Measurements from ENCODE around the gene BSN.
A peak's percentile ranks its signal among the peaks of the same experiment; 100 is the strongest.
"Not testable (repeated sequence)": the region's sequence is repeated elsewhere in the genome, so short reads cannot be mapped to it uniquely, and the experiment has no call there.

BSN gene

DNA sequence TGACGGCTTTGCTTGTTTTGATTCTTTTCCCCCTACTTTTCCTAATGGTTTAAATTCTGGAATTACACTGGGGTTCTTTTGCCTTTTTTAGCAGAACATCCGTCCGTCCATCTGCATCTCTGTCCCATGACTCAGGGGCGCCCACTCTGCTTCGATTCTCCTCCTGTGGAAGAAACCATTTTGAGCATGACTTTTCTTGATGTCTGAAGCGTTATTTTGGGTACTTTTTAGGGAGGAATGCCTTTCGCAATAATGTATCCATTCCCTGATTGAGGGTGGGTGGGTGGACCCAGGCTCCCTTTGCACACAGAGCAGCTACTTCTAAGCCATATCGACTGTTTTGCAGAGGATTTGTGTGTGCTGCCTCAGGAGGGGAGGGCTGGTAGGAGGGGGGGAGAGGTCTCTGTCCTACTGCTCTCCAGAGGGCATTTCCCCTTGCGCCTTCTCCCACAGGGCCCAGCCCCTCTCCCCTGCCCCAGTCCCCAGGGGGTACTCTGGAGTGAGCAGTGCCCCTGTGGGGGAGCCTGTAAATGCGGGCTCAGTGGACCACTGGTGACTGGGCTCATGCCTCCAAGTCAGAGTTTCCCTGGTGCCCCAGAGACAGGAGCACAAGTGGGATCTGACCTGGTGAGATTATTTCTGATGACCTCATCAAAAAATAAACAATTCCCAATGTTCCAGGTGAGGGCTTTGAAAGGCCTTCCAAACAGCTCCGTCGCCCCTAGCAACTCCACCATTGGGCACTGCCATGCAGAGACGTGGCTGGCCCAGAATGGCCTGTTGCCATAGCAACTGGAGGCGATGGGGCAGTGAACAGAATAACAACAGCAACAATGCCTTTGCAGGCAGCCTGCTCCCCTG lies 19.5 kb upstream of the BSN start:
- DNase-seq (ENCODE audit: low spot score), result no peak

DNA sequence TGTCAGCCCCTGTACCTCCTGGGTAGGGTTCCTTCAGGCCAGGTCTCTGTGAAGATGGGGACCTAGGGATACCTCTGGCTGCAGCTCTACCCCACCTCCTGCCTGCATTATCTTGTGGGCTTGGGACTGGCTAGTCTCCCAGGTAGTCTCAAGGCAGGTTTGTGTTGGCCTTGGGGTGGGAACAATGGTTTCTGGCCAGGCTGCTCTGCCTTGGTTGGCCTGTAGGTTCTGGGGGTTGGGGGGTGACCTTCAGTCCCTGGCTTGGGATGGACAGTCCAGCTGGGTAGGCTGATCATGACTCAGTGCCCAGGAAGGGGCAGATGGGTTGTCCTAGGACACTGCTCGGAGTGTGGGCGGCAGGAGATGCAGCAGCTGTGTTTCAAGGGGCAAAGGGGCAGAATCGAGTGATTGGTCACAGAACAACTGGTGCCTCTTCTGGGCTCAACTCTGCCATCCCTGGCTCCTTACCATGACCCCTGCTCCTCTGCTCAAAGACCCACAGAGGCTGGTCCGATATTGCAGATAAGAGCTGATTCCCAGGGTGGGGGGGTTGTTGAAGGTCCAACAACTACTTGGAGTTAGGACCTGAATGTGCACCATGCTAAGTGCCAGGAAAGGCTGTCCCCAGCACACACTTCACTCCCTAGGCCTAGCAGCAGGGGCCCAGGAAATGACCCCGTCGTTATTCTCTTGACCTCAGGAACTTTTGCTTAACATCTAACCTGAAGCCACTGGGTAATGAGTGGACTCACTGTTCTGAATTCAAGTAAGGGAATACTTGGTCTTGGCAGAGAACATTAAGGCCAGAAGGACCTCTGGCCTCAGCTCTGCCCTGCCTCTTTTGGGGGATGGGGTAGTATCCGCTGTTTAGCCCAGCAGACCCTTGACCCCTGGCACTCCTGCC lies 18.1 kb upstream of the BSN start:
- no peak for DNase-seq (ENCODE audit: low spot score)

DNA sequence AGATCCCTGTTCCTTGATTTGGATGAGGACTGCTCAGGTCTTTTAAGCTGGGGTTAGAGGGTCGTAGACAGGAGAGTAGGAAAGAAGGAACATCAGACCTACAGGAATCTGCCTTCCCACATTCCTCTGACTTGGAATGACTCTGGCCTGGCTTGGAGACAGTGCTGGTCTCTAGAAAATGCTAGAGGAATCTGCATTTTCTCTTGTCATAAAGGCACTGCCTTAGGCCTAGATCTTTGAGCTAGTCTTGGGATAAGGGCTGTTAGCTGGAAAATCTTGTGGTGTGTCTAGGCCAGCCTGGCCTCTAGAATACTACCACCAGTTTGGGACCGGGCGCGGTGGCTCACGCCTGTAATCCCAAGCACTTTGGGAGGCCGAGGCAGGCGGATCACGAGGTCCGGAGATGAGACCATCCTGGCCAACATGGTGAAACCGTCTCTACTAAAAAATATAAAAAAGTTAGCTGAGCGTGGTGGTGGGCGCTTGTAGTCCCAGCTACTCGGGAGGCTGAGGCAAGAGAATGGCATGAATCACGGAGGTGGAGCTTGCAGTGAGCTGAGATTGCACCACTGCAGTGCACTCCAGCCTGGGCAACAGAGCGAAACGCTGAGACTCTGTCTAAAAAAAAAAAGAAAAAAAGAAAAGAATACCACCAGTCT lies 17.3 kb upstream of the BSN start:
- DNase-seq (ENCODE audit: low spot score), result no peak

DNA sequence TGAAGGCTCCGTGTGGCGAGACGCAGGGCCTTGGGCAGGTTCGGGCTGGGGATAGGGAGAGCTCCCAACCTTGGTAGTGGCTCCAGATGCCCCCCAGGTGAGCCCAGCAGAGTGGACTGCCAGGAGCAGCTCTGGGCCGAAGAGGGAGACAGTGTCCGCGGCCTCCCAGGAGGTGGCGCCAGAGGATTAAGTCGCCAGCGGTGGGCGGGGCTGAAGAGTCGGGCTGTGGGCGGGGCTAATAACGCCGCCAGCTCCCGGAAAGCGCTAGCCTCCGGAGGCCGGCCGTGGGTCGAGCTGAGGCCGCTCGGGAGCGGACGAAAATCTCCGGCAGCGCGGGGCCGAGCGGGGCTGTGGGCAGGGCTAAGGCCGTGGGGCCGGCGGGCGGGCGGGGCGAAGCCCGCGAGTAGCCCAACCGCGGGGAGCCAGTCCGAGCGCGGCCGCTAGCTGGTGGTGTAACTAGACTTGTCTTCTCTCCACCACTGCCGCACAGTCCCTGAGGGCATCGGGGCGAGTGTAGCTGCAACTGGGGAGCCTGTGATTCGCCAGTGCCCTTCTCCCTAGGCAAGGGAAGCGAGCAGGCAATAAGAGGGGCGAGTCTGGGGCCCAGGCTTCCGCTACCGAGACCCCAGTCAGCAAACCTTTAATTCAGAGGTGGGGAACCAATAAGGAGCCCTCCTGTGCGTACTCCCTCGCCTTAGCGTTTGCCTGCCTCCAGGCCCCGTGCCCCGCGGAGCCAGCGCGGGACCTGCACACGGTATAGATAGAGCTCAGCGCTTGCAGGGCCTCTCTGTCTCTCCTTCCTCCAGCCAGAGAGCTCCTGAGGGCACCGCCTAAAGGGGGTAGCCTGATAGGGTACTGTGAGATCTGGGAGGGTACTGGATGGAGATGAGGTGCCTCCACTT lies 14.4 kb upstream of the BSN start:
- DNase-seq (ENCODE audit: low spot score), result peak; percentile 95

DNA sequence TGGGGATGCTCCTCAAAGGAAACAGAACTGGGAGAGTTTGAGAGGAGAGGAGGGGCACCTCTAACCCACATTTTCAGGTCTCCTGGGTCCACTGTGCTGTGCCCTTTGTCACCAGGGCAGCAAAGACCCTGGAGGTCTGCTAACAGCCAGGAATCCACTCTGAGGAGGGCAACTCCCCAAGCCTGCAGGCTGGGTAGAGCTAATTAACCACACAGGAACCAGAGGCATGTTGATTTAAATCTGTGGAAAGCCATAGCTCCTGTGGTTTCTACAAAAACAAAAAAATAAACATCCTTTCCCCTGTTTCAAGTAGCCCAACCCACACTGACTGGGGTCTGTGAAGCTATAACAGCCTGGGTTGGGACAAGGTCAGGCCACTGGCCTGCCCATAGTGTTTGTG lies 2.2 kb upstream of the BSN start:
- no peak for DNase-seq (ENCODE audit: low spot score)

DNA sequence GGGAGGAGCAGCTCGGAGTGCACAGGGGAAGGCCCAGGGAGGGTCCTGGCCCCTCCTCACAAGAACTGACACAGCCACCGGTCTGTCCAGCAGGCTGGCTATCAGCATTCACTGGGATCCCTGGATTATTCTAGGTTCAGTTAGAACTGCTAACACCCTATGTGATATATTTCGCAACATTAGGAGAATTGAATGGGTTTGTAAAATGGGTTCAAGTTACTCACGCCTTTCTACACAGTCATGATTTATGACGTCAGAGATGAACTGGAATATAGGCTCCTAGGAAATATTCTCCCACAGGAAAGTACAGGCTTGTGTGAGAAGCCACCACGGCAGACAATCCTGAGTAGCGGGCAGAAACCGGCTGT lies 969 bp upstream of the BSN start:
- DNase-seq (ENCODE audit: low spot score), result no peak

DNA sequence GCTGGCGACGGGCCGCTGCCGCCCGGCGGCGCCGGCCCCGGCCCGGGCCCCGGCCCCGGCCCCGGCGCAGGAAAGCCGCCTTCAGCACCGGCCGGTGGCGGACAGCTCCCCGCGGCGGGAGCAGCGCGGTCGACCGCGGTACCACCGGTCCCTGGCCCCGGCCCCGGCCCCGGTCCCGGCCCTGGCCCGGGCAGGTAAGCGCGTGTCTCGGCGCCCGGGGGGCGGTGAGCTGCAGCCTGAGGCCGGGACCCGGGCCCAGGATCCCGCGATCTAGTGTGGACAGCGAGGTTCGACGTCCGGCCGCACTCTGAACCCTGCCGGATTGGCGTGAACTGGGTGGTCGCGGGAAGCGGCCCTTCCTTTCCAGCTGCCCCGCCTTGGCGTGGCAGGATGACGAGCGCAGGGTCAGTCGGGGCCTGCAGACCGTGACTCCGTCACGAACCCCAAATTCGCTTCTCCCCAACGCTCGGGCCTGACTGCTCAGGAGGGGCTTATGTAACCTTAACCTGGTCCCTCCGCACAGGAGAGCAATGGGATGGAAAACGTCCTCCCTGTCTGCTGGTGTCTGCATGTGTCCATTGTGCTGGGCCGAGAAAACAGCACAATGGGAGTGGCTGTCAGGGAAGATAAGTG lies 472 bp downstream of the BSN start:
- DNase-seq (ENCODE audit: low spot score), result peak; percentile 84

DNA sequence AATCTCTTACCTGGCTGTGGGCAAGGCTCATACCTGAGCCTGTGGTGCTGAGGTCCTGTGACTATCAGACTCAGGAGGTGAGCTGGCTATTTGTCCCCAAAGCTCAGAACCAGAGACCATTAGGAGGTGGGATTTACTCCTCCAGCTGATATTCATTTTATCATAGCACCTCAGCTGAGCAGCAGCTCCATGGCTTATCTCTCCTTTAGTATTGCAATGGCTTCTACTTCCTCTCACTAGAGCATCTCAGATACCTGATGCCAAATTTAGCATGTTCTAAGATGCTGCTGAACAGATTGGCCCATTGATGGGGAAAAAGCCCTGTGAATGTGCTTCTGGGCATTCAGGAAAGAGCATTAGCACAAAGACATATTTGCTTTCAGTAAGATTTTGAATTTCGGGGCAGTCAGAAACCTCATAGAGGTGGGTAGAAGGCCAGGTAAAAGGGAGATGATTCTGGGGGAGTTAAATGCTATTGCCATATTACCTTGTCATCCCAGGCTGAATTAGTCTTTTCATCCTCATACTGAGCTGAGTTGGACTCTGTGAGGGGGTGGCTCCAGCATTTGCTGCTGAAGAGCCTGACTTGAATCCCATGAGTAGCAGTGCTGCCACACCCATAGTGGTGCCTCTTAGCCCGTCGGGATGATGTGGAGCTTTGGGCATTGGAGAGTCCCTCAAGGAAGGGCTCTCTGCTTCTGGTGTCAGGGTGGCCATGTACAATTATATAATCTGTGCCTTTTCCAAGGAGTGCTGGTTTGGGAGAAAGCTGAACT lies 2.4 kb downstream of the BSN start:
- no peak for DNase-seq (ENCODE audit: low spot score)

DNA sequence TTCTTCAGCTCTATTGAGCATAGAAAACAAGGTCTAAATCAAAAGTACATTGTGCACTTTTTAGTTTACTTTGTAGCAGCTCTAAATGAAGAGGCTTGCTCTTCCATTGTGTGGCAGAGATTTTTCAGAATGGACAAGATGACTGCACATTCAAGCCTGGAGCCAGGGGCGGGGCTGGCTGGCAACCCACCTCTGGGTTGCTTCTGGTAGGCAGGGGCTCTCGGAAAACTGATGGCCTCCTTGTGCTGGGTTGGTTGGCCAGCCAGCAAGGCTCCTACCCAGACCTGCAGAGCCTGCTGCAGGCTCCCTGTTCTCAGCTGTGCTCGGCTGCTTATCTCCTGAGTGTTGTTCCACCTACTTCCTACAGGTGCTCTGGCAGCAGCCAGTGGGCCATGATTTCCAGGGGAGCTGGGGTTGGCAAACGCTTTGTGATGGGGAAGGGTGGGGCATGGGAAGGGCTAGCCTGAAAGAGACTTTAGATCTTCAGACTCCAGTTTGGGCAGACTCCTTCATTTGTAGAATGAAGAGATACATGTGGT lies 8.8 kb downstream of the BSN start:
- no peak for DNase-seq (ENCODE audit: low spot score)

DNA sequence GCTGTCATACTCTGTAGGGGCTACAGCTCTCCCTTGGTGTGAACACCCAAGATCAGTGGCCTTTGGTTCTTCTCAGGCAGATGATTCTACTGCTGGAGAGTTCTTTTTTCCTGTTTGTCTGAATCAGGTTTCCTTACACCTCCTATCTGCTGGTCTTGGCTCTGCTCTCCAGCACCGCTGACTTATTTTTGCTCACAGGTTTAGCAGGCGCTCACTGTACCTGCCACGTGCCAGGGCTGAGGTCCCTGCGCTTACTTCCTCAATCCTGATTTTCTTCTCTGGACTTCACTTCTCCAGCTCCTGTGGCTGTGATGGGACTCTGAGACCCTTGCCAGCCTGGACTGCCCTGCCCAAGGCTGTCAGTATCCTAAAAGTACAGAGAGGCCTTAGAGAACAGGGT lies 9.5 kb downstream of the BSN start:
- no peak for DNase-seq (ENCODE audit: low spot score)

DNA sequence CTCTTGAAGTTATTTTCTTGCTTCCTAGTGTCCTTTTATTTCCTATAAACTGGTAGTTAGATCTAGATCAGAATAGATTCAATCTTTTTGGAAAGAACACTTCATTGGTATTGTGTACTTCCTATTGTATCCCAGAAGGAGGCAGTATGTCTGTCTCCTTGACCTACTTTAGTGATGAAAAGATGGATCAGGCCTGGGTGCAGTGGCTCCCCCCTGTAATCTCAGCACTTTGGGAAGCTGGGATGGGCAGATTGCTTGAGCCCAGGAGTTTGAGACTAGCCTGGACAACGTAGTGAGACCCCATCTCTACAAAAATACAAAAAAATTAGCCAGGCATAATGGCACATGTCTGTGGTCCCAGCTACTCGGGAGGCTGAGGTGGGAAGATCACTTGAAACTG lies 12.0 kb downstream of the BSN start:
- no peak for DNase-seq (ENCODE audit: low spot score)

DNA sequence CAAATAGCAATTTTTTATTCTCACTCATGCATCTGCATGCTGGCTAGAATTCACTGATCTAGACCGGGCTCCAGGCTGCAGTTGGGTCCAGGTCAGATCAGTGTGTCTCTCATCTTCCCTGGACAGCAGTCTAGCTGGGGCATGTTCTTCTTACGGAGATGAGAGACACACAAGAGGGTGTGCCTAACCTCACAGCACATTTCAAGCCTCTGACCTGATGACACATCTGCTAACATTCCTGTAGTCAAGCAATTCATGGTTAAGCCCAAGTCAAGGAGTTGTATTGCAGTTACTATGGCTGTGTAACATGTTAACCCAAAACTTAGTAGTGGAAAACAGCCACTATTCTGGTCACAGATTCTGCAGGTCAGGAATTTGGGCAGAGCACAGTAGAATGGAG lies 13.1 kb downstream of the BSN start:
- DNase-seq (ENCODE audit: low spot score), result no peak

DNA sequence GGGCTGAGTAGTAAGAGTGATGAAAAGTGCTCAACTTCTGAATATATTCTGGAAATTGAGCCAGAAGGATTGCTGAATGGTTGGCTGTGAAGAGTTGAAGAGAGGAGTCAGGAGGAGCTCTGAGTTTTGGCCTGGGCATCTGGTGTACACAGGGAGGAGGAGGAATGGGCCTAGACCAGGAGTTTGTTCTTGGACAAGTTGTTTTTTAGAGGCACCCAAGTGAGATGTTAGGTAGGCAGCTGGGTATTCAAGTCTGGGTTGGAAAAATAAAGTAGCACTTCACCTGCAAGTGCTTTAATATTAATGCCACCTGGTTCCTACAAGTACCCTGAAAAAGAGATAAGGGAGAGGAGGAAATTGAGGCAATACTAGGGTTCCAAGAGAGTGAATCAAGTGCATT lies 14.7 kb downstream of the BSN start:
- DNase-seq (ENCODE audit: low spot score), result no peak

DNA sequence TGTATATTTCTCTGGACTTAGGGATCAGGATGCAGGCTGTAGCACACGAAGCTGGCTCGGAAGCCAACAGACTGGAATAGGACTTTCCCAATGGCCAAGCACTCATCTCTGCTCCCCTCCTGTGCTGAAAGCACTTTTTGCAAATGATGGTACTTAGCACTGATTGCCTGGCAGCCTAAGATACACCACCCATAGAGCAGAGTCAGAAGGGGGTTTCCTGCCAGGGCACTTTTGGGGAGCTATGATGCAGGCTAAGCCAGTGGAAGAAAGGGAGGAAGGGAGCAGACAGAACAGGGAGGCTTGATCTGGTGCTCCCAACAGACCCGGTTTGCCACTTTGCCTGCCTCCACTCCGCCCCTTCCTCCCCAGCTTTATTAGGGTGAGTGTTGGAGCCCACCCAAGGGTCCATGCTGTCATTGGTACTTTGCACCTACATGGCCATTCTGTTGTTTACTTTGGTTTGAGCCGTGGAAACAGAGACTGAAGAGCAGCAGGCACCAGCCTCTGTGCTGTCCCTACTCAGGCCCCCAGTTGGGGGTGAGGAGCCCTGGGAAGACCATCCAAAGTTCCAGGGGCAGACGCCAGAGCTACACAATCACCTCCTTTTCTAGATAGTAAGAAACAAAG lies 15.9 kb downstream of the BSN start:
- DNase-seq (ENCODE audit: low spot score), result no peak

DNA sequence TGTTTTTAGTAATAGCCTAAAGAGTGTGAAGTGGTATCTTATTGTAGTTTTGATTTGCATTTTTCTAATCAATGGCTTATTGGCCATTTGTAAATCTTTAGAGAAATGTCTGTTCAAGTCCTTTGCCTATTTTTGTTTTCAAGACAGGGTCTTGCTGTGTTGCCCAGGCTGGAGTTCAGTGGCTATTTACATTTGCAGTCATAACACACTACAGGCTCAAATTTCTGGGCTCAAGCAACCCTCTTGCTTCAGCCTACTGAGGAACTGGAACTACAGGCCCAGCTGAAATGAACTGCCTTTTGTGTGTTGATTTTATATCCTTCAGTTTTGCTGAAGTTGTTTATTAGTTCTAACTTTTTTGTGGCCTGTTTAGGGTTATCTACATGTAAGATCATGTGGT lies 27.9 kb downstream of the BSN start:
- no peak for DNase-seq (ENCODE audit: low spot score)

DNA sequence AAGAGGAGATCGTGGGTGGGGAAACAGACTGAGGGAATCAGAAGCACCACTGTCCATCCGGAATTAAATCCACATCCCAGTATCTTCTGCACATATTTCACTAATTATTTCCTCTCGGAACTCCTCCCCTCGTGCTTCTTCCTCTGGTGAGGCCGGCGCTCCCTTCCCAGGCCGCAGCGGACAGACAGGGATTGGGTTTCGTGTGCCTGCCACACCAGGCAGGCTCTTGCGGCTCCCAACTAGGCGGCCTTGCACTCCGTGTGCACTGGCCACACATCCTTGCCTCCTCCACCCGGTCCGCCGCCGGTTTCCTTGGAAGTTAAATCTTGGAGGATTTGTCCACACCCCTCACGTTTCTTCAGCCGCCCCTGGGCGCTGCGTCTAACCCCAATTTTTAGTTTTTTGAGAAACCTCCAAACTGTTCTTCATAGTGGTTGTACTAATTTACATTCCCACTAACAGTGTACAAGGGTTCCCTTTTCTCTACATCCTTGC lies 31.0 kb downstream of the BSN start:
- DNase-seq (ENCODE audit: low spot score), result not testable (repeated sequence)

DNA sequence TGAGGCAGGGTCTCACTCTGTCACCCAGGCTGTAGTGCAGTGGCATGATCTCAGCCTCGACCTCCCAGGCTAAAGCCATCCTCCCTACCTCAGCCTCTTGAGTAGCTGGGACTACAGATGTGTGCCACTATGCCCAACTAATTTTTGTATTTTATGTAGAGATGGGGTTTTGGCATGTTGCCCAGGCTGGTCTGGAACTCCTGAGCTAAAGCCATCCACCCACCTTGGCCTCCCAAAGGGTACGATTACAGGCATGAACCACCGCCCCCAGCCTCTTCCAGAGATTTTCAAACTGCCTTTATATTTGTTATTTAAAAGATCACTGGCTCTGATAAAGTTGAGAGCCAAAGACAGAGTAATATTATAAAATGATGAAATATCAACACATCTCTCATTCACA lies 37.3 kb downstream of the BSN start:
- DNase-seq (ENCODE audit: low spot score), result no peak

DNA sequence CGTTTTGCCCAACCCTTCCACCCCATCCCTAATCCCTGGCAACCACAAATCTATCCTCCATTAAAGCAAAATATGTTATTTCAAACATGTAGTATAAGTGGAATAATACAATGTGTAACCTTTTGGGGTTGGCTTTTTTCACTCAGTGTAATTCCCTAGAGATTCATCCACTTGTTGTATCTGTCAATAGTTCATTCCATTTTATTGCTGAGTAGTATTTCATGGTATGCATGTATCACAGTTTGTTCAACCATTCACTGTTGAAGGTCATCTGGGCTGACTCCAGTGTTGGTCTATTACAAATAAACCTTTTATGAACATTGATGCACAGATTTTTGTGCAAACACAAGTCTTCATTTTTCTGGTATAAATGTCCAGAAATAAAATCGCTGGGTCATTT lies 38.8 kb downstream of the BSN start:
- no peak for DNase-seq (ENCODE audit: low spot score)

DNA sequence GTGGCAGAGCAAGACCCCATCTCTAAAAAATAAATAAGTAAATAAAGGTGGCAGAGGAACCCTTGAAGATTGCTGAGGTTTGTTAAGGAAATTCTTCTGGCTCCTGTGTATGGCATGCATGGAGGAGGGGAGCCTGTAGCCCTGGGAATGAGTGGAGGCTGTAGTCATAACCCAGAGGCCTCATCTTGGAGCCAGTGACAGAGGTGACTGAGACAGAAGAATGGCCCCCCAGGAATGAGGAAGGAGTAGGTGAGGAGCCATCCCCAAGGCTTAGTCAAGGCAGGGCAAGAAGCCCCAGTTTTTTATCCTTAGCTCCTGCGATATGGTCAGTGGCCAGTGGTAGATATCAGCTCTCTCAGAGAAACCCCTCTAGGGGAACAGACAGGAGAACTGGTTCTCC lies 46.5 kb downstream of the BSN start:
- DNase-seq (ENCODE audit: low spot score), result no peak
